GM19240 (cell line): Measurements from ENCODE around the gene NPIPB4.
"Not testable (repeated sequence)": the region's sequence is repeated elsewhere in the genome, so short reads cannot be mapped to it uniquely, and the experiment has no call there.

Experiments
- DNase-seq: peaks from one replicate; pipeline ENCODE4 v3.0.0; 2011; ENCODE audit warnings: low spot score; ENCODE audit not compliant: insufficient read length

NPIPB4 gene

DNA sequence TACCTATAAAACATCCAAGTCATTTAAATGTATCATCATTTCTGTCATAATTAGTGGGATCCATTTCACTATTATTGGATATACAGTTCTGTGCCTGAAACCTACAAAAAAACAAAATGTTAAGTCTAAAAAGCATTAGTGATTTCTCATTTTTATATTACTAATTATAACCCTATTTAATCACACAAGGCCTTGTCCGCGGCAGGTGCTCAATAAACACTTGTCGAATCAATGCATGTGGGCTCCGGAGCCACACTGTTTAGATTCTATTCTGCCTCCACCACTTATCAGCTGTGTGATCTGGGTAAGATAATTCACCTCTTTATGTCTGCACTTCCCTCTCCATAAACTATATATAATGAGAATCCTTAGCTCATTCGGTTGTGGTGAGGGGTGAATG, at the start of gene NPIPB4:
TSS of gene NPIPB4 (minus strand) at position 101 of the 400 bp plus-strand sequence. CDS start 378 bp downstream, outside the sequence.
- DNase-seq, result not testable (repeated sequence)

DNA sequence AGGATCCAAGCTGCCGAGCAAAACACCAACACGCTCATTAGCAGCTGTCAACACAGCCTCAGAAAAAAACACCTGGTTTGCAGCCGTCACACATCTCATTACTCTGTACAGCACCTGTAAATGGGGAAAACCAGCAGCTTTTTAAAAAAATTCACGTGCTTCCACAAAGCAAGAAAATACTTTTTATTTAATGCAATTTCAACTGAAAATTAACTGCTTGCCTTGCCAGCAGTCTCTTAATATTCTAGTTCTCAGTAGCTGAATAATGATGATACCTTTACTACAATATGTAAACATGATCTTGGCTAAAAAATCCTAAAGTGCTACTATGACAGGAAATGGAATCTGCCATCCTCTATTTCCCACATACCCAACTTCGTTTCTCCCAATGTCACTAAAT, 41.4 kb upstream of the NPIPB4 start:
- not testable (repeated sequence) for DNase-seq

DNA sequence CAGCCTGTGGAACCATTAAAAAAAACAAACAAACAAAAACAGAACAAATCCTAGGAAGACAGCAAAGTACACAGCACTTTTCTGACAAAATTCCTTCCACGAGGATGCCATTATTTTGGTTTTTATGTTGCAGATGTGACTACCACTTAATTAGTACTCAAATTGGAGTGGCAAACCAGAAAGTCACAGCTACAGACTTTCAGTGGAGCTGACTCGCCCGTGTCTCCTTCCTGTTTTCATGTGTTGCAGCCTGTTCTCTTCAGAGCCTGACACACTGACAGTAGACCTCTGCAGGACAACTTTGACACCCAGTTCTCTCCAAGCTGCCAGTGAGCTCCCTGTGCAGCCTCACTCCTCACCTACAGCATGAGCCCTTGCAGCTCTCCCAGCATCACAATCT, 24.4 kb upstream of the NPIPB4 start:
- not testable (repeated sequence) for DNase-seq

DNA sequence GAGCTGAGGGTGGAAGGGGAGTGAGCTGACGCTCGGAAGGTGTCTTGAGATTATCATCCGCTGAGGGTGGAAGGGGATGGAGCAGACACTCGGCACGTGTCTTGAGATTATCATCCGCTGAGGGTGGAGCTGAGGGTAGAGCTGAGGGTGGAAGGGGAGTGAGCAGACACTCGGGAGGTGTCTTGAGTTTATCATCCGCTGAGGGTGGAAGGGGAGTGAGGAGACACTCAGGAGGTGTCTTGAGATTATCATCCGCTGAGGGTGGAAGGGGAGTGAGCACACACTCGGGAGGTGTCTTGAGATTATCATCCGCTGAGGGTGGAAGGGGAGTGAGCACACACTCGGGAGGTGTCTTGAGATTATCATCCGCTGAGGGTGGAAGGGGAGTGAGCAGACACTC, 20.4 kb downstream of the NPIPB4 start:
- DNase-seq, result not testable (repeated sequence)

DNA sequence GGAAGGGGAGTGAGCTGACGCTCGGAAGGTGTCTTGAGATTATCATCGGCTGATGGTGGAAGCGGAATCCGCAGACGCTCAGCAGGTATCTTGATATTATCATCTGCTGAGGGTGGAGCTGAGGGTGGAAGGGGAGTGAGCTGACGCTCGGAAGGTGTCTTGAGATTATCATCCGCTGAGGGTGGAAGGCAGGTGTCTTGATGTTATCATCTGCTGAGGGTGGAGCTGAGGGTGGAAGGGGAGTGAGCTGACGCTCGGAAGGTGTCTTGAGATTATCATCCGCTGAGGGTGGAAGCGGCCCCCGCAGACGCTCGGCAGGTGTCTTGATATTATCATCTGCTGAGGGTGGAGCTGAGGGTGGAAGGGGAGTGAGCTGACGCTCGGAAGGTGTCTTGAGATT, 21.2 kb downstream of the NPIPB4 start:
- DNase-seq, result not testable (repeated sequence)

DNA sequence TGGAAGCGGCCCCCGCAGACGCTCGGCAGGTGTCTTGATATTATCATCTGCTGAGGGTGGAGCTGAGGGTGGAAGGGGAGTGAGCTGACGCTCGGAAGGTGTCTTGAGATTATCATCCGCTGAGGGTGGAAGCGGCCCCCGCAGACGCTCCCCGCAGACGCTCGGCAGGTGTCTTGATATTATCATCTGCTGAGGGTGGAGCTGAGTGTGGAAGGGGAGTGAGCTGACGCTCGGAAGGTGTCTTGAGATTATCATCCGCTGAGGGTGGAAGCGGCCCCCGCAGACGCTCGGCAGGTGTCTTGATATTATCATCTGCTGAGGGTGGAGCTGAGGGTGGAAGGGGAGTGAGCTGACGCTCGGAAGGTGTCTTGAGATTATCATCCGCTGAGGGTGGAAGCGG, 21.8 kb downstream of the NPIPB4 start:
- DNase-seq, result not testable (repeated sequence)

DNA sequence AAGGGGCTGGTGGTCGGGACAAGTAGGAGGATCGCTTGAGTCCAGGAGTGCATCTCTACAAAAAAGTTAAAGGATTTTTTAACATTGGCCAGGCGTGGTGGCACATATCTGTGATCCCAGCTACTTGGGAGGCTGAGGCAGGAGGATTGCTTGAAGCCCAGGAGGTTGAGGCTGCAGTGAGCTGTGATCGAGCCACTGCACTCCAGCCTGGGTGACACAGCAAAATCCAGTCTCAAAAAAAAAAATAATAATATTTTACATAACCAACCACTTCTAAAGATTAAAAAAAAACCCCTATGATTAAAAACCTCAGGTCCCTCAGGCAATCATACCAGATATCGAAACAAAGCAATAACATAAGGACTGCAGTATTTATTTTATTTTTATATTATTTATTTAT, 23.3 kb downstream of the NPIPB4 start:
- DNase-seq, result not testable (repeated sequence)

DNA sequence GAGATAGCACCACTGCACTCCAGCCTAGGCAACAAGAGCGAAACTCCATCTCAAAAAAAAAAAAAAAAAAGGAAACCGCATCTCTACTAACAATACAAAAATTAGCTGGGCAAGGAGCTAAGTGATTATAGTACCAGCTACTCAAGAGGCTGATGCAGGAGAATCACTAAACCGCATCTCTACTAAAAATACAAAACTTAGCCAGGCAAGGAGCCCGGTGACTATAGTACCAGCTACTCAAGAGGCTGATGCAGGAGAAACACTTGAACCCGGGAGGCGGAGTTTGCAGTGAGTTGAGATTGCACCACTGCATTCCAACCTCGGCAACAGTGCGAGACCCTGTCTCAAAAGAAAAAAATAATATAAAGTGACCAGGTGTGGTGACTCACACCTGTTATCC, 27.6 kb downstream of the NPIPB4 start:
- not testable (repeated sequence) for DNase-seq

DNA sequence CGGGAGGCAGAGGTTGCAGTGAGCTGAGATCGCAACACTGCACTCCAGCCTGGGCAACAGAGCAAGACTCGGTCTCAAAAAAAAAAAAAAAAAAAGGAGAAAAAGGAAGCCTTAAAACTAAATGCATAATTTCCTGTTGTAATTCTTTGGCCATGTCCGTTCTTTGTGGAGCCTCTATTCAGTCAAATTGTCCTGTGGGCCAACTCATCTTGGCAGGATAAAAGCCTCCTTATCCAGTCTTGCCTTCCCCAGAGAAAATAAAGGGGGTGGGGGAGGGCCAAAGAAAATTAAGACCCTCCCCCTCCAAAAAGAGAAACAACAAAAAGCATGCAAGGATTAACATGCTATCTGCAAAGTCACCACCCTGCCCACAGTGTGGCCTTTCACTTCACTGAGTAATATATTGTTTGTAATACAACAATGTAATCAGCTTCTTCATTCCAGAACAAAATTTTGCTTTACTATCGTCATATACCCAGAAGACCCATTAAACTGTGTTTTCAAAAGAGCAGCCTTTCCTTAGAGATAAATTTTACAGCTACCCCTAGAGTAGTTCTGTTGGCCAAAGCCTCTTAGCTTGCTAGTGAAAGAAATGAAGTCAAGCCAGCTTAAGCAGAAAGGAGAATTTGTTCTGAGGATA, 31.4 kb downstream of the NPIPB4 start:
- not testable (repeated sequence) for DNase-seq

DNA sequence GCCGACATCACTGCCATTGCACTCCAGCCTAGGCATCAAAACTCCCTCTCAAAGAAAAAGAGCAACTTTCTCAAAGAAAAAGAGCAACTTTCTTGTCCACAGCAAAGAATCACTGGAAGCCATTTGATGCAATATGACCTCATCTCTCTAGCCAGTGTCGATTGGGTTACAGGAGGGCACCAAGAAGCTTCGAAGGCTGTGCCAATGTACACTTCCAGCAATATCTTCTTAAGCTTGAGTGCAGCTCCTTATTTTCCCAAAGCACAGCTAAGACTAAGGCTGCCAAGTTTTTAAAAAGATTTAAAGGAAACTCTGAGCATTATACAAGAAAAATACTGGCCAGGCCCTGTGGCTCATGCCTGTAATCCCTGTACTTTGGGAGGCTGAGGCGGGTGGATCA, 32.0 kb downstream of the NPIPB4 start:
- DNase-seq, result not testable (repeated sequence)

DNA sequence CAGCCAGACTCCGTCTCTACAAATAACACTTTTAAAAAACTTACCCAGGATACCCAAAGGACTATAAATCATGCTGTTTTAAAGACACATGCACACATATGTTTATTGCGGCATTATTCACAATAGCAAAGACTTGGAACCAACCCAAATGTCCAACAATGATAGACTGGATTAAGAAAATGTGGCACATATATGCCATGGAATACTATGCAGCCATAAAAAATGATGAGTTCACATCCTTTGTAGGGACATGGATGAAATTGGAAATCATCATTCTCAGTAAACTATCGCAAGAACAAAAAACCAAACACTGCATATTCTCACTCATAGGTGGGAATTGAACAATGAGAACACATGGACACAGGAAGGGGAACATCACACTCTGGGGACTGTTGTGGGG, 34.3 kb downstream of the NPIPB4 start:
- DNase-seq, result not testable (repeated sequence)

DNA sequence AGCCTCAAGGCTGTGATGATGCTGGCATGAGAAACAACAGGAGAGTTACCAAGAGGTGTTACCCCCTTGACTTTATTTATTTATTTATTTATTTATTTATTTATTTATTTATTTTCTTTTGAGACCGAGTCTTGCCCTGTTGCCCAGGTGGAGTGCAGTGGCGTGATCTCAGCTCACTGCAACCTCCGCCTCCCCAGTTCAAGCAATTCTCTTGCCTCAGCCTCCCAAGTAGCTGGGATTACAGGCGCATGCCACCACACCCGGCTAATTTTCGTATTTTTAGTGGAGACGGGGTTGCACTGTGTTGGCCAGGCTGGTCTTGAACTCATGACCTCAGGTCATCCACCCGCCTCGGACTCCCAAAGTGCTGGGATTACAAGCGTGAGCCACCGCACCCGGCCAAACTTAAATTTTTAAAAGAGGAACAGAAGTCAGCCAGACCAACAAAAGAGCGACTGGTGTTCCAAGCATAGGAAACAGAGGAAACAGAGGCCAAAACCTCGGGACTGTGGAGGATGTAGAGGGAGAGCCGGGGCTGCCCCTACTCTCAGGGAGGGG, 36.6 kb downstream of the NPIPB4 start:
- not testable (repeated sequence) for DNase-seq

DNA sequence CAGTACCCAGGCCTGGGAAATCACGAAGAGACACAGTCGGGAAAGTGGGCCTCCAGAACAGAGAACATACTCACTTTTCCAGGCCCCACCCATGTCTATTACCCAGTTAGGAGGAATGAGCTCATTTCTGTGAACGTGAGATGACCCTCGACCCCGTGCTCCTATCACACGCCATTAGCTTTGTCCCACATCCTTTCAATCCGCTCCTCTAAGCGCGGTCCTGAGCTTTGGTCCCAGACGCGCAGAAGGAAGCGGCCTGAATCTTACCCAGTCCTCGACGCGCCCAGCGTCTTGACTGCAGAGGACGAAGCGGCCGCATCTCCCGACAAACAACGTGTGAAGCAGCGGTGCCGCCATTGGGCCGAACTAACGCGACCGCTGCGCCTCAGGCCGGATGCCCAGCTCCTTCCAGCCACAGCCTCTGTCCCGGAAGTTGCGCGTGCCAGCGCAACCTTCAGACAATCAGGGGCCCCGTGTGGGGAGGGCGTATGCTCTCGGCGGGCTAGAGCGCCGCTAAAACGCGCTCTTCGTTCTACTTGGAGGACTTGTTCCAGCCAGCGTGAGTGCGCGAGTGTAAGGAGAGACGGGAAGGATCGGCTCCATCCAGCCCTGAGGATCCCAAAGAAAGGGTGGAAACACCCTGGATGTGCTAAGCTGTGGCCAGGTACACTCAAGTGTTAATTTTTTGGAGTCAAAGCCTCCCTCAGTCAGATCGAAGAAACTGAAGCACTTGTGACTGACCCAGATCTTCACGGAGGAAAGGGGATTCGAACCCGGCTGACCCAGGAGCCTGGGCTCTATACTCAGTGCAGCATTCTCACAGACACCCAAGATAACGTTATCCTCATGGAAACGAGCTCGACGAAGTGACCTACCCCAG, 37.3 kb downstream of the NPIPB4 start:
- DNase-seq, result not testable (repeated sequence)

DNA sequence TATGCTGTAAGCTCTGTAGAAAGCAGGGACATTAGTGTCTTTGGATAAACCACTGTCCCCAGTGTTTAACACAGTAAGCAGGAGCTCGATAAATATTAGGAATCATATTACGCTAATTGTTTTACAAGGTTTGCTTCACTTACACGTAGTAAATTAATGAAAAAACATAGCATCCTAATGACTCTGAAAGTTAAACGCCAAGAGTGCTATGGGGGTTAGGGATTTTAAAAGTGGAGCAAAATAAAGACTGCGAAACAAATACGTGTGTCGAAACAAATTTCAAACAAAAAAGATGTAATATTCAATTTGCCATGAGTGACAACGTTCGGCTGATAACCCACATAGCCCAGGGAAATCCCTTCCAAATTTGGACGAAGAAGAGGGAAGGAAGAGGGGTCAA, 37.9 kb downstream of the NPIPB4 start:
- not testable (repeated sequence) for DNase-seq

DNA sequence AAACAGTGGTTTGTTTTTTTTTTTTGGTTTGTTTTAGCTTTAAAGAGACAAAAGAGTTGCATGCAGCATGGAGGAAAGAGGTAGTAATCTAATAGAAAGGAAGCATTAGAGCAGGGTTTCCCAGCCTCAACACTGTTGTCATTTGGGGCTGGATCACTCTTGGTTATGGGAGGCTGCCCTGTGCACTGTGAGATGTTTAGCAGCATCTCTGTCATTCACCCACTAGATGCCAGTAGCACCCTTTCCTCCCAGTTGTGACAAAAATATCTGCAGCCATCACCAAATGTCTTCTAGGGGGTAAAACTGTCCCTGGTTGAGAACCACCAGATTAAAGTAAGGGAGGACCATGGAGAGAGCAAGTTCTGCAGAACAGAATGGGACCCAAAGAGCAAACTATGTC, 40.5 kb downstream of the NPIPB4 start:
- DNase-seq, result not testable (repeated sequence)

DNA sequence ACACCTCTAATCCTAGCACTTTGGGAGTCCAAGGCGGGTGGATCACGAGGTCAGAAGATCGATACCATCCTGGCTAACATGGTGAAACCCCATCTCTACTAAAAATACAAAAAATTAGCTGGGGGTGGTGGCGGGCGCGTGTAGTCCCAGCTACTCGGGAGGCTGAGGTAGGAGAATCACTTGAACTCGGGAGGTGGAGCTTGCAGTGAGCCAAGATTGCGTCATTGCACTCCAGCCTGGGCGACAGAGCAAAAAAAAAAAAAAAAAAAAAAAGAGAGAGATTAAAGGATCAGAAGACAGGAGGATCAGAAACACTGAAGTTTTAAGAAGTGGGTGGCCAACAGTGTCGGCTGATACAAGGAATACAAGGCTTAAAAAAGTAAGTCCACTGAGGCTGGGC, 41.9 kb downstream of the NPIPB4 start:
- DNase-seq, result not testable (repeated sequence)

DNA sequence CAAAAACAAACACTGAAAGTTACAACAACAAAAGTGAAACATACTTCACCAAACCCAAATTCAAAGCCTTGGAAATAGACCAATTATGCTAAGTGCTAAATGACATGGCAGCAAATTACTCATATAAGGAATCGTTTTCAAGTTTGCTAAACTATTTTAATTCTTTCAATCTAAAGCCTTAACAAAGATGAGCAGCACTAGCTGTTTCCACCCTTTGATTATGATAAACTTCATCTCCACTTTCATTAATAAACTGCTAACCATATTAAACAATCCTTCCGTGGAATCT, 55.2 kb downstream of the NPIPB4 start:
- DNase-seq, result not testable (repeated sequence)

DNA sequence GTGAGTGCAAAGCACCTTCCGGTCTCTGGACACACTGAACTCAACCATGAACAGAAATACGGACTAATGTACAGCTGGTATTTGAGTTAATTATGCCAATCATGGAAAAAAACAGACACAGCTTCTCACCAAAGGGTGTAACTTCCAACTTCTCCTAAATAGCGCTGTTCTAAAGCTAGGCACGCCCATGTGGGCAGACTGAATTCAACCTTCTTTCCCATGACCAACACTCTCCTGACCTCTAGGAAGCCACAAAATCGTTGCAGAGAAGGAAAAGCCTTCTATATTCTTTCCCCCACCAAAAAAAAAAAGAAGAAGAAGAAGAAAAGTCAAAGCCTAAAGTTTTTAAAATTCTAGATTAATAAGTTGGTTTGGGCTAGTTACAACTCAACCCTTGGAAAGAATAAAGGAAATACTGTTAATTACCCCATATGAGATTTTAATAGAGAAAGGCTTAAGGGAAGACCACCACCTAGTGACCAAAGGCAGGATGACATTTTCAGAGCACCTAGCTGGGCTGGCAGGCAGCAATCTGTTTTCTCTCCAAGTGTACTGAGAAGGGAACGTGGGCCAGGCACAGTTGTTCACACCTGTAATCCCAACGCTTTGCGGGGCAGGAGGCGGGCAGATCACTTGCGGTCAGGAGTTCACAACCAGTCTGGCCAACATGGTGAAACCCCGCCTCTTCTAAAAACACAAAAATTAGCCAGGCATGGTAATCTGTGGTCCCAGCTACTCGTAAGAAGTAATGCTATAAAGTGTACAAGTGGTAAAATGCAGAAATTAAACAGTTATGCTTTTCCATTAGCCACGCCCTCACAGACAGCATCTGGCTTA, 55.8 kb downstream of the NPIPB4 start:
- not testable (repeated sequence) for DNase-seq

DNA sequence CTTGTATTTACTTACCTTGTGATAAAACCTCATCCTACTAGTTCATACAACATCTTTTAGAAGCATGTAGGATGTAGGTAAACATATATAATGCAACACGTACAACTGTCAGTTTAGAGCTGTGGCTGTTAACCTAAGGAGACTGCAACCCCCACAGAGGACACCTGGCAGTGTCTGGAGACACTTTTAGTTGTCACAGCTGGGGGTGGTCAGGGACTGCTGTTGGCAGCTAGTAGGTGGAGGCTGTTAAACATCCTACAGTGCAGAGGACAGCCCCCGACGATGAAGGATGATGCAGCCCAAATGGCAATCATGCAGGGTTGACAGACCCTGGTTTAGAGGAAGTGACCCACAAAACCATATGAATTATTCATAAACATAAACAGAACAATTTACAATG, 59.0 kb downstream of the NPIPB4 start:
- DNase-seq, result not testable (repeated sequence)

DNA sequence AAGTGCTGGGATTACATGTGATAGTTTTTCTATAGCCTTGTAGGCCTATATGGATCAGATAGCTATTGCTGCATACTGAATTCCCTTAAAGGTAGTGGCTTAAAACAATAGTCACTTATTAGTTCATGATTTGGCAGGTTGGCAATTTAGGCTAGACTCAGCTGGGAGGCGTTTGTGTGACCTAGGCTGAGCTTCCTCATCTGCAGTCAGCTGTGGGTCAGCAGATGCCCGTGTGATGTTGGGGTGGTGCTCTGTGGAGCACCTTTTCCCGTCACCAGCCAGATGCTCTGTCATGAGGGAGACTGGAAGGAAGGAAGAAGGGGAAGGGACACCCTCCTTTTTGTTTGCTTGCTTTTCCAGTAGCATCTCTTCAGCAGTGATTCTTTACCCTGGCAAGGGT, 64.2 kb downstream of the NPIPB4 start:
- DNase-seq, result not testable (repeated sequence)

DNA sequence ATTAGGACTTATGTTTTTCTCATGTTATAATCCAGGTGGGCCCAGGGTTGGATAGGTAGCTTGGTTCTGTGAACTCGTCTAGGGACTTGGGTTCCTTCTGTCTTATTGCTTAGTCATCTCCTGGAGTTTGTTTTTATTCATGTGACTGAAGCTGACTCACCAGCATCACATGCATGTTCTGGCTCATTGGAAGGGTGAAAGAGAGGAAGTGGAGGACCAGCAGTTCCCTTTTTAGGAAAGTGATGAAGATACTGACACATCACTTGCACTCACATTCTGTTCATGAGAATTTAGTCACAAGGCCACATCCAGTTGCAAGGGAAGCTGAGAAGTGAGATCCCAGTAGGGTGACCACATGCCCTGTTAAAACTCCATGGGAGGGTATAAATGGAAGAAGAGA, 67.0 kb downstream of the NPIPB4 start:
- not testable (repeated sequence) for DNase-seq
